Esophagus muscularis mucosa (tissue), 4 donors: Measurements from ENCODE around the gene IFT122. TPM values are rescaled to one million over a fixed set of nuclear protein-coding genes. Genes with fewer than 3 reads are reported as not detected.

Experiments
- DNase-seq: peaks from one replicate; pipeline ENCODE4 v3.0.0-alpha.2; 2017; ENCODE audit errors: extremely low spot score
- H3K27ac ChIP-seq, 4 donors: fragments of 200-600 bp; sonication (generic); replicated peaks in 1 of 4; 1 replicate in 3 of 4; 2 replicates in 1 of 4; pipeline ENCODE4 v1.5.1; 2016 to 2019; ENCODE audit warnings: mild to moderate bottlenecking in 1 of 4
- H3K27me3 ChIP-seq, 4 donors: fragments of 200-600 bp; sonication (generic); one replicate each; pipeline versions ENCODE4 v1.5.1 to v1.6.0; 2016 to 2019
- H3K36me3 ChIP-seq, 4 donors: fragments of 200-600 bp; sonication (generic); one replicate each; pipeline ENCODE4 v1.5.1; 2016 to 2019
- H3K4me1 ChIP-seq, 4 donors: fragments of 200-600 bp; sonication (generic); one replicate each; pipeline ENCODE4 v1.5.1; 2016 to 2019
- H3K4me3 ChIP-seq, 4 donors: fragments of 200-600 bp; sonication (generic); 1 replicate in 2 of 4; 2 replicates in 2 of 4; pipeline ENCODE4 v1.5.1; 2016 to 2019; ENCODE audit warnings: mild to moderate bottlenecking in 4 of 4, moderate library complexity in 1 of 4
- H3K9me3 ChIP-seq, 4 donors: fragments of 200-600 bp; sonication (generic); 1 replicate in 3 of 4; 2 replicates in 1 of 4; pipeline ENCODE4 v1.5.1; 2016 to 2019
- CTCF ChIP-seq, 3 experiments: fragments of 200-600 bp in 2 of 3; fragments of 450-650 bp in 1 of 3; sonication (generic) in 2 of 3; IDR thresholded peaks; one replicate each; pipeline ENCODE4 v1.5.1; 2017 to 2019; ENCODE audit warnings: antibody characterized with exemption in 3 of 3, mild to moderate bottlenecking in 2 of 3, moderate library complexity in 1 of 3
- EP300 ChIP-seq: sonication (generic); formaldehyde crosslinking; IDR thresholded peaks from one replicate; pipeline ENCODE4 v1.6.1; 2017; ENCODE audit warnings: antibody characterized with exemption
- POLR2A ChIP-seq: fragments of 450-650 bp; IDR thresholded peaks from one replicate; pipeline ENCODE4 v1.6.1; 2017; ENCODE audit warnings: antibody characterized with exemption, moderate library complexity, mild to moderate bottlenecking, low read depth
- POLR2AphosphoS5 ChIP-seq, 2 donors: sonication (generic); formaldehyde crosslinking; IDR thresholded peaks; one replicate each; pipeline ENCODE4 v1.6.1; 2017; ENCODE audit warnings: antibody characterized with exemption in 2 of 2
- whole genome bisulfite sequencing: methylation state at CpG from one replicate; pipeline ENCODE4 v1.1.5; 2018; 5-methylcytosine and 5-hydroxymethylcytosine counted together
- intact Hi-C: fragments of 100-400 bp; cut with DNase I; formaldehyde crosslinking; loops from one replicate; pipeline ENCODE4 v1.15.1; 2023
- total RNA-seq, 4 donors: library from RNA; depleted of rRNA; stranded (reverse); fragments of >200 nt; gene quantifications; one replicate each; pipeline versions ENCODE4 v1.1.0 to v1.2.1, GENCODE V29; 2016

Gene IFT122
- total RNA-seq, 4 donors from 2014 or later = 19.5 to 32.8 (median 21.9) TPM

DNA sequence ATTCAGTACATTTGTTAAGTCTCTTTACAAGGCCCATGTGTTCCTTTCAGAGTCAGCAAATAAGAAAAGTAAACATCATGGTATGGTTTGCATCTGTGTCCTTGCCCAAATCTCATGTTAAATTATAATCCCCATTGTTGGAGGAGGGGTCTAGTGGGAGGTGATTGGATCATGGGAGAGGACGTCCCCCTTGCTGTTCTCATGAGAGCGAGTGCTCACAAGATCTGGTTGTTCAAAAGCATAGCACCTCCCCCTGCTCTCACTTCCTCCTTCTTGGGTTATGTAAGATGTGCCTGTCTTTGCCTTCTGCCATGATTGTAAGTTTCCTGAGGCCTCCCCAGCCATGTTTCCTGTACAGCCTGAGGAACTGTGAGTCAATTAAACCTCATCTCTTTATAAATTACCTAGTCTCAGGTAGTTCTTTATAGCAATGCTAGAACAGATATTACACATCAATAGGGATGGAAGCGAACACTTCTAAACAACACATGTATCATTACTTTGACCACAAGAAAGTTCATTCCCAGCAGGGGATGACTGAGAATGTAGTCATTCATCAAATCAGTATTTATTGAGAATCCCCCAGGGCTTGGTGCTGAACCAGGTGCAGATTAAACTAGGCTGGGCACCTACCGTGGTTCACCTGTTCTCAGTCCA lies 15.7 kb upstream of the IFT122 start:
- H3K4me1 ChIP-seq = peaks cover 14 to 19% (median 16%) of the 10 kb centered on the region in 4 donors
- intact Hi-C loops = no loop called here
- H3K9me3 ChIP-seq = no peaks in the 10 kb centered on the region
- no peaks in the 10 kb centered on the region for H3K36me3 ChIP-seq
- 83% methylated on average over 4 of the region's 4 CpGs for WGBS
- no peak overlapping the region for H3K4me3 ChIP-seq
- no peak for DNase-seq
- H3K27me3 ChIP-seq = no peaks in the 10 kb centered on the region
- TF ChIP-seq EP300 (no peak), POLR2A (no peak), POLR2AphosphoS5 (IDR thresholded peaks at IDR 0.05) (no peak), CTCF (IDR thresholded peaks at IDR 0.05) (no peak)
- H3K27ac ChIP-seq = no peak overlapping the region

DNA sequence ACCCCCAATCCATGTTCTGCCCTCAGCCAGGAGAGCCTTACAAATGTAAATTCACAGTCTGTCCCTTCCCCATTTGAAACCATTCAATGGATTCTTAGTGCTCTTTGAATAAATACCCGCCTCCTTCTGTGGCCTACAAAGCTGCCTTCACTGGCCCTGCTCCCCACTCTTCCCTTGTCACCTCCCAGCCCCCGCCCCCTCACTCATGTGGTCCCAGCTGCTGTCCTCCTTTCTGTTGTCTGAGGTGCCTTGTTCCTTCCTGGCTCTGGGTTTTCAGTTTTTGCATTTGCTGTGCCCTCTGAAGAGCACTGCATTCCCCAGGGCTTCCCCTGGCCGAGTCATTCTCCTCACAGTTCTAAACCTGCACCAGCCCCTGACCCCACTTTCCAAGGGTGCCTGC lies 14.8 kb upstream of the IFT122 start:
- H3K4me3 ChIP-seq = no peak overlapping the region
- H3K27me3 ChIP-seq = no peaks in the 10 kb centered on the region
- H3K9me3 ChIP-seq = no peaks in the 10 kb centered on the region
- peaks cover 0 to 2% (median 0%) of the 10 kb centered on the region in 4 donors for H3K36me3 ChIP-seq
- WGBS = 88% methylated on average over 3 of the region's 3 CpGs
- TF ChIP-seq CTCF (IDR thresholded peaks at IDR 0.05) (no peak), POLR2AphosphoS5 (IDR thresholded peaks at IDR 0.05) (no peak), POLR2A (no peak), EP300 (no peak)
- intact Hi-C loops = no loop called here
- H3K4me1 ChIP-seq = peaks cover 14 to 20% (median 16%) of the 10 kb centered on the region in 4 donors
- H3K27ac ChIP-seq = no peak overlapping the region
- DNase-seq = no peak

GRCh38 chr3:129425619-129426018 lies 14.4 kb upstream of the IFT122 start:
- Histone ChIP-seq H3K4me1 (peaks cover 14 to 20% (median 16%) of the 10 kb centered on the region in 4 donors), H3K9me3 (no peaks in the 10 kb centered on the region), H3K4me3 (no peak overlapping the region), H3K27ac (no peak overlapping the region), H3K27me3 (no peaks in the 10 kb centered on the region), H3K36me3 (peaks cover 0 to 6% (median 2%) of the 10 kb centered on the region in 4 donors)
- 75% methylated on average over 2 of the region's 2 CpGs for whole genome bisulfite sequencing
- TF ChIP-seq POLR2A (no peak), CTCF (IDR thresholded peaks at IDR 0.05) (no peak), EP300 (no peak), POLR2AphosphoS5 (IDR thresholded peaks at IDR 0.05) (no peak)
- no peak for DNase-seq
- intact Hi-C loops = no loop called here

- peak overlapping the region; percentile 56 to 61 (median 58) for H3K4me3 ChIP-seq
- peak overlapping the region in 1 of 4 donors; percentile 62 for H3K27ac ChIP-seq
- no peaks in the 10 kb centered on the region for H3K27me3 ChIP-seq
- no peak for TF ChIP-seq POLR2A
- TF ChIP-seq CTCF (IDR thresholded peaks at IDR 0.05) = no peak
- TF ChIP-seq EP300 = no peak
- TF ChIP-seq POLR2AphosphoS5 (IDR thresholded peaks at IDR 0.05) = no peak
- no peaks in the 10 kb centered on the region for H3K9me3 ChIP-seq
- peaks cover 11 to 30% (median 26%) of the 10 kb centered on the region in 4 donors for H3K36me3 ChIP-seq
- peaks cover 14 to 20% (median 16%) of the 10 kb centered on the region in 4 donors for H3K4me1 ChIP-seq
- intact Hi-C loops = no loop called here
- no peak for DNase-seq
- WGBS = 18% methylated on average over 4 of the region's 8 CpGs
Measured at GRCh38 chr3:129428007-129428375, 12.0 kb upstream of the IFT122 start.
